Peyer's patch (tissue), 4 donors: ENCODE results near the gene NTN4.

ENCODE experiments used
- POLR2A ChIP-seq, 2 donors: fragments of 450-650 bp; IDR thresholded peaks; one replicate each; pipeline ENCODE4 v1.5.1; 2017; ENCODE audit warnings: antibody characterized with exemption in 2 of 2, mild to moderate bottlenecking in 2 of 2, moderate library complexity in 2 of 2
- TF ChIP-seq, protein P1 (sequence below), 6 experiments: fragments of 450-650 bp in 4 of 6; fragments of 200-600 bp in 2 of 6; sonication (generic) in 1 of 6; IDR thresholded peaks; one replicate each; pipeline ENCODE4 v1.5.1; 2017 to 2019; ENCODE audit warnings: antibody characterized with exemption in 6 of 6, mild to moderate bottlenecking in 3 of 6, moderate library complexity in 1 of 6

DNA sequence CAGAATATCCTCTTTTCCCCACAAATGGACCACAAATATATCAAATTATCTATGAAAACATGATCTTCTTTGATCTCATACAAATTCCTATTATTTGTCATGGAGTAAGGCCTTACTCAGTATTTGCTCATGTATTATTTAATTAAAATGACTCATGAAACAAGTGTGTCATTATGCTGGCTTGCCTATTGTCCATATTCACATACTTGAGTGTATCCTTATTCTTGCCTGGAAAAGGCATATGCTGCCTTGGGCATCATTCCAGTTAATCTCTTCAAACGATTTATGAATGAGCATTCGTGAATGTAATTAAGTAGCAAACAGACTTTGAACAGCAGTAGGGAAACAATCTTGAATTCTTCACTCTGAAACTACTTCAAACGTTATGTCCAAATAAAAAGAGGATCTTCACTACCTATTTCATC, 45.6 kb upstream of the NTN4 start:
- TF ChIP-seq, protein P1, sequence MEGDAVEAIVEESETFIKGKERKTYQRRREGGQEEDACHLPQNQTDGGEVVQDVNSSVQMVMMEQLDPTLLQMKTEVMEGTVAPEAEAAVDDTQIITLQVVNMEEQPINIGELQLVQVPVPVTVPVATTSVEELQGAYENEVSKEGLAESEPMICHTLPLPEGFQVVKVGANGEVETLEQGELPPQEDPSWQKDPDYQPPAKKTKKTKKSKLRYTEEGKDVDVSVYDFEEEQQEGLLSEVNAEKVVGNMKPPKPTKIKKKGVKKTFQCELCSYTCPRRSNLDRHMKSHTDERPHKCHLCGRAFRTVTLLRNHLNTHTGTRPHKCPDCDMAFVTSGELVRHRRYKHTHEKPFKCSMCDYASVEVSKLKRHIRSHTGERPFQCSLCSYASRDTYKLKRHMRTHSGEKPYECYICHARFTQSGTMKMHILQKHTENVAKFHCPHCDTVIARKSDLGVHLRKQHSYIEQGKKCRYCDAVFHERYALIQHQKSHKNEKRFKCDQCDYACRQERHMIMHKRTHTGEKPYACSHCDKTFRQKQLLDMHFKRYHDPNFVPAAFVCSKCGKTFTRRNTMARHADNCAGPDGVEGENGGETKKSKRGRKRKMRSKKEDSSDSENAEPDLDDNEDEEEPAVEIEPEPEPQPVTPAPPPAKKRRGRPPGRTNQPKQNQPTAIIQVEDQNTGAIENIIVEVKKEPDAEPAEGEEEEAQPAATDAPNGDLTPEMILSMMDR (IDR thresholded peaks at IDR 0.05): no peak
- TF ChIP-seq POLR2A (IDR thresholded peaks at IDR 0.05): no peak
